NCI-H2227 (cell line): ENCODE measurements around the gene SCARB1.

ENCODE experiments used
- DNase-seq: peaks from one replicate; lab custom pipeline; 2025; ENCODE audit not compliant: unreplicated experiment; lab: John Stamatoyannopoulos, UW

Gene SCARB1

GRCh38 chr12:124750149-124750656 lies 113.5 kb downstream of the SCARB1 start:
- DNase-seq: no peak

GRCh38 chr12:124749725-124750124 lies 113.9 kb downstream of the SCARB1 start:
- DNase-seq: no peak

DNA sequence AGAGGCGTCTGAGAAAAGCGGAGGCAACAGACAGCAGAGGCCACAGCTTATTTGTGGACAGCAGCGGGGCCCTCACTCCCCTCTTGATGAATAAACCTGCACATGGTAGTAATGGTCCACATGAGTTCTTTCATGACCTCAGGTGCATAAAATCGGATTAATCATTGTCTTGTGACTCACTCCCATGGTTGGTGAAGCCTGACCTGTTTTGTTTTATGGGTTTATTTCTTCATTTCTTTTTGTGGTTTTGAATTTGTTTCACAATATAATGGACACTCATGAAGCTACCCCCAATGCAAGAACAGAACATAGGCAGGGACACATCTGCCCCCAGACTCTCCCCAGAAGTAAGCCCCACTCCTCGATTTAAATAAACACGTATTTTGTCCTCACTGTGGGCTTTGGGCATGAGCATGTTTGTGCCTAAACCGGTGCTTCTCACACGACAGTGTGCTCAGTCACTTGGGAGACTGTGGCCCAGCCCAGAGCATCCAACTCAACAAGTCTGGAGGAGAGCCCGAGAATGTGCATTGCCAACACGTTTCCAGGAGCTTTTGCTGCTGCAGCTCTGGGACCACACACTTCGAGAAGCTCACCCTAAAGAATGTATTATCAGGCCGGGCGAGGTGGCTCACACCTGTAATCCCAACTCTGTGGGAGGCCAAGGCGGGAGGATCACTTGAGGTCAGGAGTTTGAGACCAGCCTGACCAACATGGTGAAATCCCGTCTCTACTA lies 116.1 kb downstream of the SCARB1 start:
- DNase-seq: no peak

GRCh38 chr12:124746649-124747425 lies 116.8 kb downstream of the SCARB1 start:
- DNase-seq: no peak

- DNase-seq: peak; percentile 91
These were observed 117.6 kb downstream of the SCARB1 start for GRCh38 chr12:124745891-124746570.

GRCh38 chr12:124745465-124745890 lies 118.2 kb downstream of the SCARB1 start:
- no peak for DNase-seq

DNA sequence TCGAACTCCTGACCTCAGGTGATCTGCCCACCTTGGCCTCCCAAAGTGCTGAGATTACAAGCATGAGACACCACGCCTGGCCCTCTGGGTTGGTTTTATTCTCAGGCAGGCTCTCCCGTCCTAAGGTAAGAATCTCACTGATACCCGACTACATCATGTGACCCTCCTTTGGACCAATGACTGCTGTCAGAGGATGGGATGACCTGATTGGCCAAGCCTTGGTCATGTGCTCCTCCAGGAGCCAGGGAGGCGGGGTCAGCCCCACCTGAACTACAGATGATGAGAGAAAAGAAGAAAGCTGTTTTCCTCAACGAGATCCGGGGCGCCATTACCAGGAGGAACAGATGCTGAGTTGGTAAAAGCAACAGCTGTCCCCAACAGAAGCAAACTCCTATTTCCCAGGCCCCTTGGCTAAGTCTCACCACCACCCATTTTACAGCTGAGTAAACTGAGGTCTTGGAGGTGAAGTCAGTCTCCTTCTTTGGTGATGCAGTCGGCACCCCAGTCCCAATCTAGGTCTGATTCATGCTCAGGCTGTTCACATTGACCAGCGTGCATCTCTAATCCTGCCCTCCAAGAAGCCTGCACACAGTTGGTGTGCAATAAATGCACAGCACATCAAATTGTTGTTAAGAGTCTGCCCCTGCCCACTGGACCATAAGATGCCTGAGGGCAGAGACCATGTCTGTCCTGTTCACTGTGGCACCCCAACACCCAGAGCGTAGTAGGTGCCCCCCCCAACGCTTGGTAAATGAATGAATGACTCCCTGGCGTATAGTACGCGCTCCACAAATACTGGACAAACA lies 118.8 kb downstream of the SCARB1 start:
- peak; percentile 34 for DNase-seq

- no peak for DNase-seq
These were observed 119.4 kb downstream of the SCARB1 start for GRCh38 chr12:124744273-124744640.

DNA sequence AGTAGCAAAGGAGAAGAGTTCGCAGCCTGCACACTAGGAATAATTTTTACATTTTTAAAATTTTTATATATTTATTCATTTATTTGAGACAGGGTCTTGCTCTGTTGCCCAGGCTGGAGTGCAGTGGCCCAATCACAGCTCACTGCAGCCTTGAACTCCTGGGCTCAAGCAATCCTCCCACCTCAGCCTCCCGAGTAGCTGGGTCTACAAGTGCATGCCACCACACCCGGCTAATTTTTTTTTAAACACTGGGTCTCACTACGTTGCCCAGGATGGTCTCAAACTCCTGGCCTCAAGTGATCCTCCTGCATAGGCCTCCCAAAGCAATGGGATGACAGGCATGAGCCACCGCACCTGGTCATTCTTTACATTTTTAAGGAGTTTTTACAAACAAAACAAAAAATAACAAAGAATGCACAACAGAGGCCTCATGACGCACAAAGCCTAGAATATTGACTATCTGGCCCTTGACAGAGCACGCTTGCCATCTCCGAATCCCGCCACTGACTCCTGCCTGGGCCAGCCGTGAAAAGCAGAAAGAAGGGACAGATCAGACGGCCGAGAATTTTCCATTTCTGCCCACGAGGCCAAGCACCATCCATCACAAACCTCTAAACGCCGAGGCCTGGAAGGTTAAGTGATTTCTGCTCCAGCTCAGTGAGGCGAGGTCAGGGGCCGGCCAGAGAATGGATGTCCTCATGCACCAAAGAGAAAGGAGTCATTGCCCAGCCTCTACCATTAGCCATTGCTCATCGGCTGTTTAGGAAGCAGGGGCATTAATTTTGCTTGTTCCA lies 120.0 kb downstream of the SCARB1 start:
- no peak for DNase-seq

- no peak for DNase-seq
These were observed 121.0 kb downstream of the SCARB1 start for GRCh38 chr12:124742678-124743077.

- DNase-seq: no peak
These were observed 121.6 kb downstream of the SCARB1 start for GRCh38 chr12:124742111-124742510.

- no peak for DNase-seq
These were observed 122.5 kb downstream of the SCARB1 start for GRCh38 chr12:124741211-124741610.

DNA sequence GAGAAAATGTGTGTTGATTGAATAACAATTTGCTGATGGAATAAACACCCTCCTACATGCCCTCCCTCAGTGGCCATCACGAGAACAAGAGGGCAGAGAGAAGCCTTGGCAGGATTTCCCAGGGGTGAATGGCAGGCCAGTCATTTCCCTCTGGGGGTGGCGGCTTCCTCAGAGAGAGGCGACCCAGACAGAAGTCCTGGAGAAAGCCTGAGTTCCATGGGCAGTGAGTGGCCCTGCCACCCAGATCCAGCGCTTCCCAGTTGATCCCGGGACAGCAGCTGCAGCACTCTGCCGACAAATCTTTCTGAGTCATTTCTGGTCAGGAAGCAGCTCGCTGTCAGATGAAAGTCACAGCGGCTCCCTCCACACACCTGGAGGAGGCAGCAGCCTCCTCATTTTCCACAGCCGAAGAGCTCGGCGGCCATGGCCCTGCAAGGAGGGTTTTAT lies 123.0 kb downstream of the SCARB1 start:
- no peak for DNase-seq

GRCh38 chr12:124739953-124740561 lies 123.6 kb downstream of the SCARB1 start:
- no peak for DNase-seq

DNA sequence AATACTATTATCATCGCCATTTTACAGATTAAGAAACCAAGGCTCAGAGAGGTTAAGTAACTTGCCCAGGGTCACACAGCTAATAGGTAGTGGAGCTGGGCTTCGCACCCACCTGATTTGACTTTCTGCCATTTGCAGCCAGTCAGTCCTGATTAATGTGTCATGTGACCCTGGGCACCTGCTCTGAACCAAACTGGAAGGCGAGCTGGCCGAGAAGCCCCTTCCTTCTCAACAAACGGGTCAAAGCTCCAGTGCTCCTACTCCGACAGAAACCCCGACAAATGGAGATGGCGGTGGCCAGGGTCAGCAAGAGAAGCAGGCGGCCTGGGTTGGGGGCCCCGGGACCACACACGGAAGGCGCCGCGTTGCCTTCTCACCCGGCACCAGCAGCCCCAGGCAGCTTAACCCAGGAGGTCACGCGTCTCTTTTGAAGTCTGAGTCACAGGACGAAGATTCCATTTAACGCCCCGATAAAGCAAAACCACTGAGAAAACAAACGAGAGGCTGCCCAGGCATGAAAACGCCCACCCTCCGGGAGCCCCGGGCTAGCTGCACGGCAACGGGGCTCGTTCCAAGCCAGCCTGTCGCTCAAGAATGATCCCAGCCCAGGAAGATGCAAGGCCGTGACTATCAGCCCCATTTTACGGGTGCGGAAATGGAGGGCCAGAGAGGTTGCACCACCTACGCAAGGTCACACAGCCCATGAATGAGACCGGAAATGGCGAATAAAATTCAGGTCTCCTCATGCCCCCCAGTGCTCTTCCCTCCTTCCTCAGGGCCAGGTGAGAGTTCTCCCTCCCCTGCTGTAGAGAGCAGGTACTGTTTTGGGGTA lies 124.8 kb downstream of the SCARB1 start:
- no peak for DNase-seq

DNA sequence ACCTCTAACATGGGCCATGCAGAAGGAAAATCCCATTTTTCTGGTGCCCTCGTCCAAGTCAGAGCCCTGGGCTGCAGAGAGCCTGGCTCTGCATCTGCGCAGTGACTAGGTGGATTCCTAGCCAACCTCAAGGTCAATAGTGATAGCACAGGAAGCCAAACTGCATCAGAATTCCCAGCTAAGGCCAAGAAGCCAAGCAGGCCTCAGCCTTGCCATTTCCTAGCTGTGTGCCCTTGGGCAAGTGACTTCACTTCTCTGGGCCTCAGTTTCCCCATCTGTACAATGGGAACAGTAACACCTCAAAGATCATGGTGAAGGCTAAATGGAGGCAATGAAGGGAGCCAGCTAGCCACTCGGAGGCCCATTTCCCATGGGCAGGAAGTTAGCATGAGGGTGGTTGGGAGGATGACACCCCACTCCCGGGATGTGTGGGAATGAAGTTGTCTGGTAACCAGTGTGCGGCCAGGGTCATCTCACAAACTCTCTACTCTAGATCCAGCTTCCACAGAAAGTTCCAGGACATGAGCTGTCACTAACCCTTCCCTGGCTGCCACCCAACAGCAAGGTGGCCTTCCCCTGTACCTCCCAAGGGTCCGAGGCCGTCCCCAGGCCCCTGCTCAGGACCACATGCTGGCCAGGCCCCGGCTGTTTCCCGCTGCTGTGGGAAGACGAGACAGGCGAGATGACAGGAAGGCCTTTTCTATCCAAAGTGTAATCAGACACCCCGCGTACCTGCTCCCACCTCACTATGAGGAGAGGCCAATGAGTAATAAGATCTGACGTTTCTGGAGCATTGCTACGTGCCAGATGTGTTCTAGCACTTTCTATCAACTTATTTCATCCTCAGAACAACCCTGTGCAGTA lies 125.7 kb downstream of the SCARB1 start:
- DNase-seq: no peak

DNA sequence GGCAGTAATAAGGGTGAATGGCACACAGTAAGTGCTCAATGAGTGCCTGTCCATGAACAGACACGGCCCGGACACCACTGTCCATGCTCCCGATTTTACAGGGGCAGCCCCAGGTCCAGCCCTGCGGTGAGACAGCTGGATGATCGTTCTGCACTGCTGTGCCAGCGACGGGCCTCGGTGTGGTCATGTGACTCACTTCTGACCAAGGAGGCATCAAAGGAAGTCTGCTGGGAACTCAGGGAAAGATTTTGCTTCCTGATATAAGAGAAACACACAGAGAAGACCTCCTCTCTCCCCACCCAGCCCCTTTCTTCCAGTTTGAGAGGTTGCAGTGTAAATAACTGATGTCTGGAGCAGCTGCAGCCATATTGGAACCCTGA lies 126.6 kb downstream of the SCARB1 start:
- DNase-seq: no peak
